Trophoblast cell (in vitro differentiated cells and primary cell): ENCODE measurements around the gene ZCRB1.

ENCODE experiments used
- DNase-seq, 2 donors: peaks; one replicate each; pipeline ENCODE4 v3.0.0-alpha.2; 2016
- H2AFZ ChIP-seq: 2 replicates; pipeline ENCODE4 v1.6.1; 2013; ENCODE audit warnings: low read length, moderate library complexity, mild to moderate bottlenecking; ENCODE audit not compliant: insufficient read depth, poor library complexity
- H2AK5ac ChIP-seq: 2 replicates; pipeline ENCODE4 v1.6.1; 2013; ENCODE audit warnings: mild to moderate bottlenecking, low read length
- H2BK120ac ChIP-seq: 2 replicates; pipeline ENCODE4 v1.6.1; 2013; ENCODE audit warnings: low read length, mild to moderate bottlenecking, moderate library complexity; ENCODE audit not compliant: insufficient read depth, poor library complexity
- H2BK12ac ChIP-seq: 2 replicates; pipeline ENCODE4 v1.6.1; 2013; ENCODE audit warnings: mild to moderate bottlenecking, low read length, moderate library complexity
- H2BK5ac ChIP-seq: 2 replicates; pipeline ENCODE4 v1.6.1; 2013; ENCODE audit warnings: low read length, low read depth, moderate library complexity, mild to moderate bottlenecking; ENCODE audit not compliant: poor library complexity
- H3K14ac ChIP-seq: 2 replicates; pipeline ENCODE4 v1.6.1; 2013; ENCODE audit warnings: mild to moderate bottlenecking, low read length
- H3K18ac ChIP-seq: 2 replicates; pipeline ENCODE4 v1.6.1; 2013; ENCODE audit warnings: mild to moderate bottlenecking, low read length
- H3K23ac ChIP-seq: 2 replicates; pipeline ENCODE4 v1.6.1; 2013; ENCODE audit warnings: low read length
- H3K27ac ChIP-seq: 2 replicates; pipeline ENCODE4 v1.5.1; 2013; ENCODE audit warnings: low read depth, mild to moderate bottlenecking, inconsistent platforms, low read length, moderate library complexity
- H3K27me3 ChIP-seq: 2 replicates; pipeline ENCODE4 v1.6.1; 2013; ENCODE audit warnings: inconsistent platforms, mild to moderate bottlenecking, low read length, moderate library complexity; ENCODE audit not compliant: insufficient read depth
- H3K36me3 ChIP-seq, 2 experiments: 1 replicate in 1 of 2; 2 replicates in 1 of 2; pipeline ENCODE4 v1.6.1; 2013; ENCODE audit warnings: low read length in 2 of 2, mild to moderate bottlenecking in 2 of 2, moderate library complexity in 1 of 2; ENCODE audit not compliant: insufficient read depth in 2 of 2, control insufficient read depth in 1 of 2
- H3K4ac ChIP-seq: 2 replicates; pipeline ENCODE4 v1.6.1; 2013; ENCODE audit warnings: low read depth, mild to moderate bottlenecking, low read length, moderate library complexity
- H3K4me1 ChIP-seq, 2 experiments: 1 replicate in 1 of 2; 2 replicates in 1 of 2; pipeline ENCODE4 v1.6.1; 2013; ENCODE audit warnings: low read length in 2 of 2, mild to moderate bottlenecking in 2 of 2, moderate library complexity in 1 of 2; ENCODE audit not compliant: insufficient read depth in 2 of 2, control insufficient read depth in 1 of 2
- H3K4me2 ChIP-seq: 2 replicates; pipeline ENCODE4 v1.6.1; 2013; ENCODE audit warnings: inconsistent platforms, mild to moderate bottlenecking, low read length, moderate library complexity
- H3K4me3 ChIP-seq: 2 replicates; pipeline ENCODE4 v1.5.1; 2013; ENCODE audit warnings: mild to moderate bottlenecking, low read depth, low read length, inconsistent platforms
- H3K79me1 ChIP-seq: one replicate; pipeline ENCODE4 v1.6.1; 2013; ENCODE audit warnings: low read length
- H3K79me2 ChIP-seq: 2 replicates; pipeline ENCODE4 v1.6.1; 2013; ENCODE audit warnings: low read length, mild to moderate bottlenecking; ENCODE audit not compliant: control insufficient read depth, insufficient read depth, poor library complexity
- H3K9ac ChIP-seq: 2 replicates; pipeline ENCODE4 v1.6.1; 2013; ENCODE audit warnings: mild to moderate bottlenecking, low read length
- H3K9me3 ChIP-seq: 2 replicates; pipeline ENCODE4 v1.6.1; 2013; ENCODE audit warnings: low read depth, mild to moderate bottlenecking, control low read depth, inconsistent platforms, low read length; ENCODE audit not compliant: insufficient read depth
- H4K12ac ChIP-seq: 2 replicates; pipeline ENCODE4 v1.6.1; 2013; ENCODE audit warnings: low read depth, mild to moderate bottlenecking, low read length, moderate library complexity
- H4K8ac ChIP-seq: 2 replicates; pipeline ENCODE4 v1.6.1; 2013; ENCODE audit warnings: low read depth, mild to moderate bottlenecking, low read length, moderate library complexity
- H4K91ac ChIP-seq: one replicate; pipeline ENCODE4 v1.6.1; 2013; ENCODE audit warnings: low read depth, mild to moderate bottlenecking, low read length, moderate library complexity
- WGBS: extraction: QIAGEN DNeasy Blood & Tissue Kit; methylation state at CpG from one replicate; pipeline ENCODE4 v1.1.7; 2013; ENCODE audit warnings: missing lambda C conversion rate; ENCODE audit not compliant: insufficient read length, insufficient coverage; ENCODE audit errors: extremely low coverage; 5-methylcytosine and 5-hydroxymethylcytosine counted together

ZCRB1 gene

DNA sequence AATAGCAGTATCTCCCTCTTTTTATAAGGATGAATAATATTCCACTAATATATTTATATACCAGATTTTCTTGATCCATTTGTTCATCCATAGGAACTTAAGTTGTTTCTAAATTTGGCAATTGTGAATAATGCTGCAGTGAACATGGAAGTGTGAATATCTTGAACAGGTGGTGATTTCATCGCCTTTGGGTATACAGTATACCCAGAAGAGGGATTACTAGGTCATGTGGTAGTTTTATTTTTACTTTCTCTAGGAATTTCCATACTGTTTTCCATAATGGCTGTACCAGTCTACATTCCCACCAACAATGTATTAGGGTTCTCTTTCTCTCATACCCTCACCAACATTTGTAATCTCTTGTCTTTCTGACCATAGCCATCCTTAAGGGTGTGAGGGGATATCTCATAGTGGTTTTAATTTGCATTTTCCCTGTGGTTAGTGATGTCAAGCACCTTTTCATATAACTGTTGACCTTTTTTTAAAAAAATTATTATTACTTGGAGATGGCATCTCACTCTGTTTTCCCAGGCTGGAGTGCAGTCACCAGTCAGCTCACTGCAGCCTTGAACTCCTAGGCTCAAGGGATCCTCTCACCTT is 20.6 kb upstream of the ZCRB1 start:
- Histone ChIP-seq H3K79me2 (no peaks in the 10 kb centered on the region), H3K27me3 (no peaks in the 10 kb centered on the region), H3K27ac (no peak overlapping the region), H3K4me3 (no peak overlapping the region), H2BK12ac (no peak overlapping the region), H3K9ac (no peak overlapping the region), H3K4me2 (no peak overlapping the region), H3K14ac (no peak overlapping the region), H2BK5ac (no peak overlapping the region), H4K12ac (no peak overlapping the region), H3K18ac (no peak overlapping the region), H2AFZ (no peak overlapping the region), H3K4me1 (no peaks in the 10 kb centered on the region), H2AK5ac (no peak overlapping the region), H3K36me3 (peaks cover 0 to 2% of the 10 kb centered on the region in 2 experiments), H3K23ac (no peak overlapping the region), H3K4ac (no peak overlapping the region), H4K8ac (no peak overlapping the region), H3K79me1 (no peaks in the 10 kb centered on the region), H3K9me3 (no peaks in the 10 kb centered on the region), H4K91ac (no peak overlapping the region), H2BK120ac (no peak overlapping the region)
- no peak for DNase-seq
- no CpG with 5 or more reads among the region's 1 CpG for WGBS

DNA sequence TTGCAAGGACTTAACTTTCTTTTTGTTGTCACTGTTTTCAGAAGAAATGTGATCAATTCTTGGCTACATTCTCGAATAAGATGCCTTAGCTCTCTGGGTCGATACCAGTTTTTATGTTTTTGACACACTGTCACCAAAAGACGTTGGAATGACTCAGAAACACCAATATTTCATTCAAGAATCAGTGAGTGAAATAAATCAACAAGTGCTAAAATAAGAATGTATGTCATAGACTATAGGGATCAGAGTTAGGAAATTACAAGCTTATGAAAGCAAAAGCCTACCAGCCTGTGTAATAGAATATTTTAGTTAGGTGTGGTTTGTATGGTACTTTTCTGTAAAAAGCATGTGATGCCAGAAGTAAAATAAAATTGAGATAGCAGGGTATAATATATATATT is 17.8 kb upstream of the ZCRB1 start:
- no peak overlapping the region for H4K8ac ChIP-seq
- no peak overlapping the region for H2AK5ac ChIP-seq
- no peak overlapping the region for H2BK5ac ChIP-seq
- H3K4me2 ChIP-seq, result no peak overlapping the region
- H3K23ac ChIP-seq, result no peak overlapping the region
- no peaks in the 10 kb centered on the region for H3K79me2 ChIP-seq
- H2BK12ac ChIP-seq, result no peak overlapping the region
- no peak overlapping the region for H3K18ac ChIP-seq
- WGBS, result no CpG with 5 or more reads among the region's 3 CpGs
- H3K27ac ChIP-seq, result no peak overlapping the region
- DNase-seq, result no peak
- no peaks in the 10 kb centered on the region for H3K9me3 ChIP-seq
- H3K14ac ChIP-seq, result no peak overlapping the region
- no peak overlapping the region for H4K12ac ChIP-seq
- no peak overlapping the region for H3K4me3 ChIP-seq
- no peak overlapping the region for H3K9ac ChIP-seq
- H2AFZ ChIP-seq, result no peak overlapping the region
- H3K79me1 ChIP-seq, result no peaks in the 10 kb centered on the region
- peaks cover 0 to 2% of the 10 kb centered on the region in 2 experiments for H3K36me3 ChIP-seq
- H2BK120ac ChIP-seq, result no peak overlapping the region
- H3K27me3 ChIP-seq, result no peaks in the 10 kb centered on the region
- H4K91ac ChIP-seq, result no peak overlapping the region
- H3K4ac ChIP-seq, result no peak overlapping the region
- no peaks in the 10 kb centered on the region for H3K4me1 ChIP-seq

DNA sequence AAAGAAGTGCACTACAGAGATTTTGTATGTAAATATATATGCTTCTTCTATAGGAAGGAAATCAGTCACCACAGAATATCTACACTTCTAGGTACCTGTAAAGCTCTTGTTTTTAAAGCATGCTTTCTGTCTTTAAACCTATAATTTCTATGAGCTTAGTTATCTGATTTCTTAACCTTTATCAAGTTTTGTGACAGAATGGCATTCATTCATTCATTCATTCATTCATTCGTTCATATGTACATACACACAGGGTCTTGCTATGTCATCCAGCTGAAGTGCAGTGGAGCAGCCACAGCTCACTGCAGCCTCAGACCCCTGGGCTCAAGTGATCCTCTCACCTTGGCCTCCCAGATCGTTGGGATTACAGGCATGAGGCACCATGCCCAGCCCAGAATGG is 16.1 kb upstream of the ZCRB1 start:
- no peak overlapping the region for H3K23ac ChIP-seq
- H2BK12ac ChIP-seq, result no peak overlapping the region
- H2AFZ ChIP-seq, result no peak overlapping the region
- H3K14ac ChIP-seq, result no peak overlapping the region
- H3K4me2 ChIP-seq, result no peak overlapping the region
- H3K9ac ChIP-seq, result no peak overlapping the region
- H2BK5ac ChIP-seq, result no peak overlapping the region
- no peak overlapping the region for H4K12ac ChIP-seq
- no peak overlapping the region for H2AK5ac ChIP-seq
- no peaks in the 10 kb centered on the region for H3K4me1 ChIP-seq
- H3K79me1 ChIP-seq, result no peaks in the 10 kb centered on the region
- no peak overlapping the region for H3K27ac ChIP-seq
- H4K91ac ChIP-seq, result no peak overlapping the region
- H3K27me3 ChIP-seq, result no peaks in the 10 kb centered on the region
- no peaks in the 10 kb centered on the region for H3K9me3 ChIP-seq
- no peak overlapping the region for H3K18ac ChIP-seq
- H3K79me2 ChIP-seq, result no peaks in the 10 kb centered on the region
- no peak overlapping the region for H3K4me3 ChIP-seq
- H4K8ac ChIP-seq, result no peak overlapping the region
- no peak overlapping the region for H2BK120ac ChIP-seq
- no peak overlapping the region for H3K4ac ChIP-seq
- H3K36me3 ChIP-seq, result peaks cover 3 to 5% of the 10 kb centered on the region in 2 experiments
- DNase-seq, result no peak
- WGBS, result no CpG with 5 or more reads among the region's 2 CpGs

DNA sequence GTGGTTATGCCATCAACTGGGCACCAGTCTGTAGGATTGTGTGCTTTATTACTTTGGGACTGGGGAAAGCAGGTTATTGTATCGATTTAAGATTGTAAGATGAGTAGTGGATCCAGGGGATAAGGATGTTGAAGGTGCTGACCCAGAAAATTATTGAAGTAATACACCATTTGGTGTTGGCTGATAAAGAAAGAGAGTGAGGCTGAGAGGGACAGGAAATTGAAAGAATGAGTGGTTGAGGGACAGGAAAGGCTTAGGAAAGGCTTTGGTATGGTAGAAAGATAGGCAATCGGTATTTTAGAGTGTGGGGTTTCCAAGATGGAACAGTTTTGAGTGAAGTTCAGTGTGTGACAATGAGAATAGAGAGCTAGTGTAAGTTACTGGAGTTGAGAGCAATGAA is 12.4 kb upstream of the ZCRB1 start:
- H4K91ac ChIP-seq, result no peak overlapping the region
- H2BK12ac ChIP-seq, result no peak overlapping the region
- H2BK5ac ChIP-seq, result no peak overlapping the region
- no peaks in the 10 kb centered on the region for H3K79me2 ChIP-seq
- no peak overlapping the region for H2BK120ac ChIP-seq
- H3K36me3 ChIP-seq, result peaks cover 3 to 5% of the 10 kb centered on the region in 2 experiments
- H4K12ac ChIP-seq, result no peak overlapping the region
- no peak overlapping the region for H3K14ac ChIP-seq
- H4K8ac ChIP-seq, result no peak overlapping the region
- no peaks in the 10 kb centered on the region for H3K4me1 ChIP-seq
- no peak overlapping the region for H3K4me2 ChIP-seq
- H3K79me1 ChIP-seq, result no peaks in the 10 kb centered on the region
- H3K4me3 ChIP-seq, result no peak overlapping the region
- no peak overlapping the region for H3K18ac ChIP-seq
- no peak overlapping the region for H3K27ac ChIP-seq
- H3K4ac ChIP-seq, result no peak overlapping the region
- H3K9me3 ChIP-seq, result no peaks in the 10 kb centered on the region
- H2AK5ac ChIP-seq, result no peak overlapping the region
- no peaks in the 10 kb centered on the region for H3K27me3 ChIP-seq
- no peak for DNase-seq
- H2AFZ ChIP-seq, result no peak overlapping the region
- H3K9ac ChIP-seq, result no peak overlapping the region
- 100% methylated on average over 1 of the region's 2 CpGs for WGBS
- no peak overlapping the region for H3K23ac ChIP-seq
